ENCODE results near the gene RSBN1L. TPM values are rescaled to one million over a fixed set of nuclear protein-coding genes. Genes with fewer than 3 reads are reported as not detected.

Gene RSBN1L
- total RNA-seq, 4 donors from 2014 or later, result 13.7 to 26.2 (median 19.8) TPM

DNA sequence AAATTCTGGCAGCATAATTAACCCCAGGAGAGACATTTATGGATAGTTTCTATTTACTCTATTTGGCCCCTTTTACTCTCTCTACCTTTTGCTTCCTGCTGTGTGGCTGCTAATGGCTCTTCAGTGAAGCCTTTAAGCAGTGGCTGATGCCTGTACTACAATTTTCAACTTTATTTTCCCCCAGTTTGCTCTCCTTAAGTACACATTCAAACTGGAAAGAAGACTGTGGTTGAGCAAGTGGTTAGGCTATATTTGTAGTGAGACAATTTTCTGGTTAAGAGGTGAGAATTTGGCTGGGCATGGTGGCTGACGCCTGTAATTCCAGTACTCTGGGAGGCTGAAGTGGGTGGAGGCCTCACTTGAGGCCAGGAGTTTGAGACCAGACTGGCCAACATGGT lies 8.5 kb upstream of the RSBN1L start:
- Histone ChIP-seq H3K27ac (peak overlapping the region; percentile 45 to 74 (median 70)), H3K36me3 (no peaks in the 10 kb centered on the region), H3K27me3 (no peaks in the 10 kb centered on the region), H3K4me1 (peaks cover 18 to 80% (median 57%) of the 10 kb centered on the region in 4 donors), H3K4me3 (no peak overlapping the region), H3K9me3 (no peaks in the 10 kb centered on the region)
- no peak for DNase-seq
- no peak for TF ChIP-seq POLR2A (IDR thresholded peaks at IDR 0.05)
- TF ChIP-seq POLR2AphosphoS5 (IDR thresholded peaks at IDR 0.05), result no peak
- TF ChIP-seq, protein P1, sequence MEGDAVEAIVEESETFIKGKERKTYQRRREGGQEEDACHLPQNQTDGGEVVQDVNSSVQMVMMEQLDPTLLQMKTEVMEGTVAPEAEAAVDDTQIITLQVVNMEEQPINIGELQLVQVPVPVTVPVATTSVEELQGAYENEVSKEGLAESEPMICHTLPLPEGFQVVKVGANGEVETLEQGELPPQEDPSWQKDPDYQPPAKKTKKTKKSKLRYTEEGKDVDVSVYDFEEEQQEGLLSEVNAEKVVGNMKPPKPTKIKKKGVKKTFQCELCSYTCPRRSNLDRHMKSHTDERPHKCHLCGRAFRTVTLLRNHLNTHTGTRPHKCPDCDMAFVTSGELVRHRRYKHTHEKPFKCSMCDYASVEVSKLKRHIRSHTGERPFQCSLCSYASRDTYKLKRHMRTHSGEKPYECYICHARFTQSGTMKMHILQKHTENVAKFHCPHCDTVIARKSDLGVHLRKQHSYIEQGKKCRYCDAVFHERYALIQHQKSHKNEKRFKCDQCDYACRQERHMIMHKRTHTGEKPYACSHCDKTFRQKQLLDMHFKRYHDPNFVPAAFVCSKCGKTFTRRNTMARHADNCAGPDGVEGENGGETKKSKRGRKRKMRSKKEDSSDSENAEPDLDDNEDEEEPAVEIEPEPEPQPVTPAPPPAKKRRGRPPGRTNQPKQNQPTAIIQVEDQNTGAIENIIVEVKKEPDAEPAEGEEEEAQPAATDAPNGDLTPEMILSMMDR (IDR thresholded peaks at IDR 0.05), result no peak
- TF ChIP-seq EP300 (IDR thresholded peaks at IDR 0.05; ENCODE audit: low read depth), result no peak
- intact Hi-C loops (cut with DNase I; ENCODE audit: low total_unique reads), result no loop called here
- 73 to 80% methylated on average over 1 of the region's 1 CpG for WGBS, 2 donors (ENCODE audit: low coverage in 1 of 2)
- in situ Hi-C loops (cut with MboI; ENCODE audit: low pct_ligation_motif_present in 1 of 4, low pct_unique_long_range_greater_than_20kb in 1 of 4, low sequenced_read_pairs in 3 of 4), result no loop called here

DNA sequence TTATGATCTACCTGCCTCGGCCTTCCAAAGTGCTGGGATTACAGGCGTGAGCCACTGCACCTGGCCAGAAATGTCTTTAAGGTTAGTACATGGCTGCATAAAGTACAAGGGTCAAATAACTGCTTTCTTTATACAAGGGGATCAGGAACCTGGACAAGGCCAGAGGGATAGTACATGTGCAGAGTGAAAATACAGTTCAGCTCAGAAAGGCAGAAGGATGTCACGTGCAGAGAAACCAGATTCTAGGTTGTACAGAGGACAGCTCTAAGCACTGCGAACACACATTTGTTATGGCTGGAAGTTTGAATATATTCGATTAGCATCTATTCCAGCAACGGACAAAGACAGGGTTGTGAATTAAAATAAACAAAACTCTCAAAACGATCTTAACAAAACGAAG lies 6.0 kb upstream of the RSBN1L start:
- in situ Hi-C loops (cut with MboI; ENCODE audit: low pct_ligation_motif_present in 1 of 4, low pct_unique_long_range_greater_than_20kb in 1 of 4, low sequenced_read_pairs in 3 of 4), result no loop called here
- Histone ChIP-seq H3K9me3 (no peaks in the 10 kb centered on the region), H3K36me3 (no peaks in the 10 kb centered on the region), H3K4me3 (no peak overlapping the region), H3K27ac (peak overlapping the region; percentile 30 to 57 (median 56)), H3K4me1 (peaks cover 36 to 93% (median 62%) of the 10 kb centered on the region in 4 donors), H3K27me3 (no peaks in the 10 kb centered on the region)
- WGBS, 2 donors (ENCODE audit: low coverage in 1 of 2), result 47 to 54% methylated on average over 6 to 8 of the region's 8 CpGs
- DNase-seq, result no peak
- intact Hi-C loops (cut with DNase I; ENCODE audit: low total_unique reads), result no loop called here
- TF ChIP-seq, protein P1 (IDR thresholded peaks at IDR 0.05), result no peak
- TF ChIP-seq POLR2A (IDR thresholded peaks at IDR 0.05) (no peak), POLR2AphosphoS5 (IDR thresholded peaks at IDR 0.05) (no peak), EP300 (IDR thresholded peaks at IDR 0.05; ENCODE audit: low read depth) (no peak)

DNA sequence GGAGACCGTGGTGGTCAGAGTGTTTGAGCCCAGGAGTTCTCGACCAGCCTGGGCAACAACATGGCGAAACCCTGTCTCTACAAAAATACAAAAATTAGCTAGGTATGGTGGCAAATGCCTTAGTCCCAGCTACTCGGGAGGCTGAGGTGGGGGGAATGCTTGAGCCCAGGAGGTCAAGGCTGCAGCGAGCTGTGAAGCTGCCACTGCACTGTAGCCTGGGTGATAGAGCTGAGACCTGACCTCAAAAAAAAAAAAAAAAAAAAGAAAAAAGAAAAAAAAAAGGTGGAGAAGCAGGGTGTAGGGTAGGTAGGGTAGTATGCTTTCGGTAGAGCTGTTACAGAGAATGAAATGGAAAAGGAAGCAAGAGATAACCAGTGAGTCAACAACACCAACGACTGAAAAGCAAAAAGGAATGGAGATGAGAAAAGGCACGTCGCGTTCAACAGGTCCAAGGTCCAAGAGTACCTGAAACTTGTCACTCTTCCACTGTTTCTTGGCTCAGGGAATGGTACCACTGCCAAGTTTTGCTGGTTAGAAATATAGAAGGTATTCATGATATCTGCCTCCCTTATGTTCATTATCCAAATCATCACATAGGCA lies 4.3 kb upstream of the RSBN1L start:
- Histone ChIP-seq H3K27ac (peak overlapping the region; percentile 39 to 98 (median 56)), H3K36me3 (no peaks in the 10 kb centered on the region), H3K9me3 (no peaks in the 10 kb centered on the region), H3K27me3 (no peaks in the 10 kb centered on the region), H3K4me3 (no peak overlapping the region), H3K4me1 (peaks cover 34 to 79% (median 47%) of the 10 kb centered on the region in 4 donors)
- intact Hi-C loops (cut with DNase I; ENCODE audit: low total_unique reads), result no loop called here
- in situ Hi-C loops (cut with MboI; ENCODE audit: low pct_ligation_motif_present in 1 of 4, low pct_unique_long_range_greater_than_20kb in 1 of 4, low sequenced_read_pairs in 3 of 4), result no loop called here
- no peak for TF ChIP-seq EP300 (IDR thresholded peaks at IDR 0.05; ENCODE audit: low read depth)
- TF ChIP-seq POLR2AphosphoS5 (IDR thresholded peaks at IDR 0.05), result peak in 2 of 3 donors; percentile 38 to 46
- DNase-seq, result peak; percentile 39
- WGBS, 2 donors (ENCODE audit: low coverage in 1 of 2), result 45 to 75% methylated on average over 7 to 10 of the region's 10 CpGs

DNA sequence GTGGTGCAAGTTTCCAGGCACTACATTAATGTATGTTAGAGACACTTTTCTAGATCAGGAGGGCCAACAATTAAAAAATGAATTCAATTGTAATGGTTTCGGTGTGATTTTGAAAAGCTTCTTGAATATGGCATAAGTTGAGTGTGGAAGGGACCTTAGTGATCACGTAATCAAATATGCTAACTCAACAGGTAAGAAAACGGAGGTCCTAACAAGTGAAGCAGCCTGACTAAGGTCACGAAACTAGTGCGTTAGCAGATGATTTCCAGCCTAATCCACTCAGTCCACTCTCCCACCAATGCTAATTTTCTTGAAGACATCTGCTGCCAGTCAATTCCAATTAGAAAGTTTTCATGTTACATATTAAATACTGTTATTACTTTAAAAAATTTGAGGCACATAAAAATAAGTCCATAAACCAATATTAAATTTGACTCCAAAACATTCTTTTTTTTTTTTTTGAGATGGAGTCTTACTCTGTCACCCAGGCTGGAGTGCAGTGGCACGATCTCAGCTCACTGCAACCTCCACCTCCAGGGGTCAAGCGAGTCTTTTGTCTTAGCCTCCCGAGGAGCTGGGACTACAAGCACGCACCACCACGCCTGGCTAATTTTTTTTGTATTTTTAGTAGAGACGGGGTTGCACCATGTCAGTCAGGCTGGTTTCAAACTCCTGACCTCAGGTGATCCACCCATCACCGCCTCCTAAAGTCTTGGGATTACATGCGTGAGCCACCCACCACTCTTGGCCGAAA lies 2.3 kb upstream of the RSBN1L start:
- no peak for DNase-seq
- Histone ChIP-seq H3K4me1 (peaks cover 30 to 73% (median 41%) of the 10 kb centered on the region in 4 donors), H3K4me3 (peak overlapping the region in 3 of 4 donors; percentile 90 to 98 (median 94)), H3K36me3 (no peaks in the 10 kb centered on the region), H3K27ac (peak overlapping the region in 3 of 4 donors; percentile 98), H3K9me3 (no peaks in the 10 kb centered on the region), H3K27me3 (no peaks in the 10 kb centered on the region)
- WGBS, 2 donors (ENCODE audit: low coverage in 1 of 2), result 76 to 92% methylated on average over 10 to 14 of the region's 14 CpGs
- in situ Hi-C loops (cut with MboI; ENCODE audit: low pct_ligation_motif_present in 1 of 4, low pct_unique_long_range_greater_than_20kb in 1 of 4, low sequenced_read_pairs in 3 of 4), result no loop called here
- TF ChIP-seq POLR2AphosphoS5 (IDR thresholded peaks at IDR 0.05) (no peak), POLR2A (IDR thresholded peaks at IDR 0.05) (no peak), EP300 (IDR thresholded peaks at IDR 0.05; ENCODE audit: low read depth) (no peak)
- TF ChIP-seq, protein P1 (IDR thresholded peaks at IDR 0.05), result no peak
- intact Hi-C loops (cut with DNase I; ENCODE audit: low total_unique reads), result no loop called here

Data from transverse colon (tissue), 4 donors.